ENCODE data around the gene SERPINH1.

Gene SERPINH1

GRCh38 chr11:75542088-75542438 lies 20.0 kb upstream of the SERPINH1 start:
- DNase-seq (ENCODE audit: low spot score): no peak
- ChIA-PET CTCF (interaction anchor here (0.7 kb wide), 2 partner anchors 34 to 91 kb away, joined by 3 to 5 read pairs; no protein-coding TSS in a partner anchor), POLR2A (ENCODE audit: low non-redundant PET) (no interaction called here)
- no peak for TF ChIP-seq CTCF (conservative IDR thresholded peaks at IDR 0.05; ENCODE audit: low read depth)
- H3K27ac ChIP-seq: no peak overlapping the region

GRCh38 chr11:75543806-75544205 lies 18.2 kb upstream of the SERPINH1 start:
- DNase-seq (ENCODE audit: low spot score): no peak
- POLR2A ChIA-PET (ENCODE audit: low non-redundant PET): no interaction called here
- H3K27ac ChIP-seq: no peak overlapping the region
- TF ChIP-seq CTCF (conservative IDR thresholded peaks at IDR 0.05; ENCODE audit: low read depth): no peak
- CTCF ChIA-PET: interaction anchor here (1.0 kb wide), 1 partner anchor 20 kb away, joined by 4 read pairs; no protein-coding TSS in a partner anchor

GRCh38 chr11:75547177-75547576 lies 14.9 kb upstream of the SERPINH1 start:
- H3K27ac ChIP-seq: no peak overlapping the region
- POLR2A ChIA-PET (ENCODE audit: low non-redundant PET): no interaction called here
- no peak for DNase-seq (ENCODE audit: low spot score)
- CTCF ChIA-PET: interaction anchor here (0.5 to 1.0 kb wide), 4 partner anchors 31 to 817 kb away, joined by 3 to 4 read pairs (median 4); partner anchors contain the start of gene MAP6
- no peak for TF ChIP-seq CTCF (conservative IDR thresholded peaks at IDR 0.05; ENCODE audit: low read depth)

GRCh38 chr11:75547617-75548058 lies 14.4 kb upstream of the SERPINH1 start:
- POLR2A ChIA-PET (ENCODE audit: low non-redundant PET): no interaction called here
- DNase-seq (ENCODE audit: low spot score): peak; percentile 78
- TF ChIP-seq CTCF (conservative IDR thresholded peaks at IDR 0.05; ENCODE audit: low read depth): peak; percentile 86
- CTCF ChIA-PET: interaction anchor here (0.7 kb wide), 1 partner anchor 818 kb away, joined by 4 read pairs; no protein-coding TSS in a partner anchor
- H3K27ac ChIP-seq: no peak overlapping the region; the same call in 1 of the 2 replicates

- H3K27ac ChIP-seq: no peak overlapping the region
- ChIA-PET CTCF (interaction anchor here (0.7 kb wide), 2 partner anchors 28 to 95 kb away, joined by 3 to 4 read pairs; no protein-coding TSS in a partner anchor), POLR2A (ENCODE audit: low non-redundant PET) (no interaction called here)
- DNase-seq (ENCODE audit: low spot score): no peak
- no peak for TF ChIP-seq CTCF (conservative IDR thresholded peaks at IDR 0.05; ENCODE audit: low read depth)
These were observed 13.3 kb upstream of the SERPINH1 start for GRCh38 chr11:75548595-75549272.

- TF ChIP-seq CTCF (conservative IDR thresholded peaks at IDR 0.05; ENCODE audit: low read depth): no peak
- POLR2A ChIA-PET (ENCODE audit: low non-redundant PET): no interaction called here
- DNase-seq (ENCODE audit: low spot score): no peak
- no peak overlapping the region for H3K27ac ChIP-seq
- CTCF ChIA-PET: no interaction called here
These were observed 12.6 kb upstream of the SERPINH1 start for GRCh38 chr11:75549370-75549958.
